ENCODE data around the gene SLC6A3. TPM values are rescaled to one million over a fixed set of nuclear protein-coding genes. Genes with fewer than 3 reads are reported as not detected.
"Not testable (repeated sequence)": the region's sequence is repeated elsewhere in the genome, so short reads cannot be mapped to it uniquely, and the experiment has no call there.

The SLC6A3 gene
- total RNA-seq, 1 donor from 2014 or later: not detected

DNA sequence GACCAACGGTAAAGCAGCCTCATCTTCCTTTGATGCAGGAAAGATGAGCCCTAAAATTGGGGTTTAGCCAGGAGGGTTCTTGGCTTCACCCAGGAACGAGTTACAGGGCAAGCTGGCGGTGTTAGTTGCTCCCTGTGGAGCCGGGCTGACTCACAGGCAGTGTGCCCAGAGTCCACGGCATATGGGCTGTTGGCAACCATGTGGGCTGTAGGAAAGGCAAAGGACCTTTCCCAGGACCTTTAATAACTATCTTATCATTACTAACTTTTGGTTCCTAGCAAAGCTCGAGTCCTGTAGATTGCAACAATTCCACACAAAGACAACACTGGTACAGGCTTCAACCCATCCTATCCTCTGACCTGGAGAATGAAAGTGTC, 70.6 kb downstream of the SLC6A3 start:
- Mint-ChIP-seq H3K4me3 (ENCODE audit: low read depth) (no peak overlapping the region), H3K27me3 (ENCODE audit: low read depth) (peaks cover 10% of the 10 kb centered on the region), H3K9me3 (no peaks in the 10 kb centered on the region), H3K4me1 (ENCODE audit: low read depth) (no peaks in the 10 kb centered on the region), H3K36me3 (ENCODE audit: low read depth) (no peaks in the 10 kb centered on the region), H3K27ac (no peak overlapping the region)
- no peak for DNase-seq (ENCODE audit: low spot score)
- intact Hi-C loops (cut with micrococcal nuclease): no loop called here

GRCh38 chr5:1374030-1374678, 71.1 kb downstream of the SLC6A3 start:
- no peak overlapping the region for H3K27ac Mint-ChIP-seq
- DNase-seq (ENCODE audit: low spot score): no peak
- no peaks in the 10 kb centered on the region for H3K9me3 Mint-ChIP-seq
- intact Hi-C loops (cut with micrococcal nuclease): no loop called here
- no peaks in the 10 kb centered on the region for H3K36me3 Mint-ChIP-seq (ENCODE audit: low read depth)
- H3K27me3 Mint-ChIP-seq (ENCODE audit: low read depth): peaks cover 10% of the 10 kb centered on the region
- no peak overlapping the region for H3K4me3 Mint-ChIP-seq (ENCODE audit: low read depth)
- H3K4me1 Mint-ChIP-seq (ENCODE audit: low read depth): no peaks in the 10 kb centered on the region

- H3K9me3 Mint-ChIP-seq; H3K27ac Mint-ChIP-seq; DNase-seq (ENCODE audit: low spot score); H3K36me3 Mint-ChIP-seq (ENCODE audit: low read depth); H3K4me3 Mint-ChIP-seq (ENCODE audit: low read depth); intact Hi-C loops (cut with micrococcal nuclease); H3K4me1 Mint-ChIP-seq (ENCODE audit: low read depth): not testable (repeated sequence)
- peaks cover 17% of the 10 kb centered on the region for H3K27me3 Mint-ChIP-seq (ENCODE audit: low read depth)
Observed at GRCh38 chr5:1371972-1372342, 73.3 kb downstream of the SLC6A3 start.

GRCh38 chr5:1371218-1371971, 73.8 kb downstream of the SLC6A3 start:
- Mint-ChIP-seq H3K27me3 (ENCODE audit: low read depth) (peaks cover 17% of the 10 kb centered on the region), H3K9me3 (no peaks in the 10 kb centered on the region), H3K27ac (no peak overlapping the region), H3K4me3 (ENCODE audit: low read depth) (no peak overlapping the region), H3K36me3 (ENCODE audit: low read depth) (no peaks in the 10 kb centered on the region), H3K4me1 (ENCODE audit: low read depth) (no peaks in the 10 kb centered on the region)
- intact Hi-C loops (cut with micrococcal nuclease): no loop called here
- DNase-seq (ENCODE audit: low spot score): no peak

GRCh38 chr5:1370006-1370405, 75.2 kb downstream of the SLC6A3 start:
- intact Hi-C loops (cut with micrococcal nuclease): no loop called here
- Mint-ChIP-seq H3K27me3 (ENCODE audit: low read depth) (peaks cover 19% of the 10 kb centered on the region), H3K9me3 (no peaks in the 10 kb centered on the region), H3K4me3 (ENCODE audit: low read depth) (no peak overlapping the region), H3K27ac (no peak overlapping the region), H3K36me3 (ENCODE audit: low read depth) (no peaks in the 10 kb centered on the region), H3K4me1 (ENCODE audit: low read depth) (no peaks in the 10 kb centered on the region)
- DNase-seq (ENCODE audit: low spot score): no peak

DNA sequence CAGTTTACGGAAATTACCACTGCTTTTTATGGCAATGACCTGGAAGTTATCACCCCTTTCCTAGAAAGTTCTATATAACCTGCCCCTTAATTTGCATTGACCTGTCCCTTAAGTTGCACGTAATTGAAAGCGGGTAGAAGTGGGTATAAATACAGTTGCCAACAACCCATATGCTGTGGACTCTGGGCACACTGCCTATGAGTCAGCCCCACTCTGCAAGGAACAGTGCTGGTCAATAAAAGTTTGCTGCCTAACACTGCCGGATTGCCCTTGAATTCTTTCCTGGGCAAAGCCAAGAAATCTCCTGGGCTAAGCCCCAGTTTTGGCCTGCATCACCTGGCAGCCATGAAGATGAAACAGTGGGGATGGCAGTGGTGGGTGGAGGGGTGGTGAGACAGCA, 76.5 kb downstream of the SLC6A3 start:
- Mint-ChIP-seq H3K9me3 (no peaks in the 10 kb centered on the region), H3K27me3 (ENCODE audit: low read depth) (peaks cover 19% of the 10 kb centered on the region), H3K4me1 (ENCODE audit: low read depth) (no peaks in the 10 kb centered on the region), H3K36me3 (ENCODE audit: low read depth) (no peaks in the 10 kb centered on the region), H3K27ac (no peak overlapping the region), H3K4me3 (ENCODE audit: low read depth) (no peak overlapping the region)
- intact Hi-C loops (cut with micrococcal nuclease): no loop called here
- DNase-seq (ENCODE audit: low spot score): no peak

- Mint-ChIP-seq H3K27me3 (ENCODE audit: low read depth) (peaks cover 18% of the 10 kb centered on the region), H3K4me3 (ENCODE audit: low read depth) (no peak overlapping the region), H3K4me1 (ENCODE audit: low read depth) (no peaks in the 10 kb centered on the region), H3K36me3 (ENCODE audit: low read depth) (no peaks in the 10 kb centered on the region), H3K27ac (no peak overlapping the region), H3K9me3 (no peaks in the 10 kb centered on the region)
- no peak for DNase-seq (ENCODE audit: low spot score)
- intact Hi-C loops (cut with micrococcal nuclease): no loop called here
Observed at GRCh38 chr5:1368236-1368635, 77.0 kb downstream of the SLC6A3 start.

- Mint-ChIP-seq H3K36me3 (ENCODE audit: low read depth) (no peaks in the 10 kb centered on the region), H3K4me3 (ENCODE audit: low read depth) (no peak overlapping the region), H3K27me3 (ENCODE audit: low read depth) (peaks cover 13% of the 10 kb centered on the region), H3K4me1 (ENCODE audit: low read depth) (no peaks in the 10 kb centered on the region), H3K9me3 (no peaks in the 10 kb centered on the region), H3K27ac (no peak overlapping the region)
- DNase-seq (ENCODE audit: low spot score): no peak
- intact Hi-C loops (cut with micrococcal nuclease): no loop called here
Observed at GRCh38 chr5:1367149-1367548, 78.1 kb downstream of the SLC6A3 start.

DNA sequence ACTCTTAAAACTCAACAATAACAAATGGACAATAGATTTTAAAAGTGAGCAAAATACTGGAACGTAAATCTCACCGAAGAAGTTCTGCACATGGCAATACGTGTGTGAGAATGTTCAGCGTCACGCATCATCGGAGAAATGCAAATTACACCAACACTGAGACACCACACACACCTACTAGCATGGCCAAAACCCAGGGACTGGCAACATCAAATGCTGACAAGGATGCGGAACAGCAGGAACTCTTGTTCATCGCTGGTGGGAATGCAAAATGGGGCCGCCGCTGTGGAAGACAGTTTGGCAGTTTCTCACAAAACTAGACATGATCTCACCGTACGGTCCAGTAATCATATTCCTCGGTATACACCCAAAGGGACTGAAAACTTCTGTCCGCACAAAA, 78.7 kb downstream of the SLC6A3 start:
- peaks cover 13% of the 10 kb centered on the region for H3K27me3 Mint-ChIP-seq (ENCODE audit: low read depth)
- H3K4me3 Mint-ChIP-seq (ENCODE audit: low read depth): no peak overlapping the region
- no peak for DNase-seq (ENCODE audit: low spot score)
- no peaks in the 10 kb centered on the region for H3K4me1 Mint-ChIP-seq (ENCODE audit: low read depth)
- intact Hi-C loops (cut with micrococcal nuclease): no loop called here
- H3K27ac Mint-ChIP-seq: no peak overlapping the region
- no peaks in the 10 kb centered on the region for H3K9me3 Mint-ChIP-seq
- H3K36me3 Mint-ChIP-seq (ENCODE audit: low read depth): no peaks in the 10 kb centered on the region

GRCh38 chr5:1364211-1364610, 81.0 kb downstream of the SLC6A3 start:
- H3K9me3 Mint-ChIP-seq: no peaks in the 10 kb centered on the region
- H3K27ac Mint-ChIP-seq: no peak overlapping the region
- peaks cover 13% of the 10 kb centered on the region for H3K27me3 Mint-ChIP-seq (ENCODE audit: low read depth)
- DNase-seq (ENCODE audit: low spot score): no peak
- no peak overlapping the region for H3K4me3 Mint-ChIP-seq (ENCODE audit: low read depth)
- intact Hi-C loops (cut with micrococcal nuclease): no loop called here
- H3K36me3 Mint-ChIP-seq (ENCODE audit: low read depth): no peaks in the 10 kb centered on the region
- no peaks in the 10 kb centered on the region for H3K4me1 Mint-ChIP-seq (ENCODE audit: low read depth)

GRCh38 chr5:1363581-1363980, 81.7 kb downstream of the SLC6A3 start:
- no peak for DNase-seq (ENCODE audit: low spot score)
- Mint-ChIP-seq H3K9me3 (no peaks in the 10 kb centered on the region), H3K36me3 (ENCODE audit: low read depth) (no peaks in the 10 kb centered on the region), H3K4me1 (ENCODE audit: low read depth) (no peaks in the 10 kb centered on the region), H3K27ac (no peak overlapping the region), H3K4me3 (ENCODE audit: low read depth) (no peak overlapping the region), H3K27me3 (ENCODE audit: low read depth) (peaks cover 13% of the 10 kb centered on the region)
- intact Hi-C loops (cut with micrococcal nuclease): no loop called here

DNA sequence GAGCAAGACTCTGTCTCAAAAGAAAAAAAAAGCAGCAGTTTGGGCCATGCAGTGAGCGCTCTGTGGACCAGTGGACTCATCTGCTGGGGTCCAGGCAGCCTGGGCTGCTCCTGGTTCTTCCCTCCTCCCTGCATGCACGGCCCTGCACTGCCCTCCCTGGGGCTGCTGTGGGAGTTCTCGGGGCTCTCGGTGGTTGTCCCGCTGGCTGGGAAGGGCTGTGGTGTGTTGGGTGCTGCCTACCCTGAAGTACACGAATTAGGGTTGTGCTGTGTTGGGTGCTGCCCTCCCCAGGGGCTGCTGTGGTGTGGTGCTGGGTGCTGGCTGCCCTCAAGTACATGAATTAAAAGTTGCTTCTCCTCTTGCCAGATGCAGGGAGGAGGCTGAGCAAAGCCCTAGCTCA, 82.1 kb downstream of the SLC6A3 start:
- DNase-seq (ENCODE audit: low spot score): no peak
- H3K4me3 Mint-ChIP-seq (ENCODE audit: low read depth): no peak overlapping the region
- intact Hi-C loops (cut with micrococcal nuclease): no loop called here
- no peaks in the 10 kb centered on the region for H3K9me3 Mint-ChIP-seq
- no peak overlapping the region for H3K27ac Mint-ChIP-seq
- peaks cover 11% of the 10 kb centered on the region for H3K27me3 Mint-ChIP-seq (ENCODE audit: low read depth)
- no peaks in the 10 kb centered on the region for H3K4me1 Mint-ChIP-seq (ENCODE audit: low read depth)
- H3K36me3 Mint-ChIP-seq (ENCODE audit: low read depth): no peaks in the 10 kb centered on the region

DNA sequence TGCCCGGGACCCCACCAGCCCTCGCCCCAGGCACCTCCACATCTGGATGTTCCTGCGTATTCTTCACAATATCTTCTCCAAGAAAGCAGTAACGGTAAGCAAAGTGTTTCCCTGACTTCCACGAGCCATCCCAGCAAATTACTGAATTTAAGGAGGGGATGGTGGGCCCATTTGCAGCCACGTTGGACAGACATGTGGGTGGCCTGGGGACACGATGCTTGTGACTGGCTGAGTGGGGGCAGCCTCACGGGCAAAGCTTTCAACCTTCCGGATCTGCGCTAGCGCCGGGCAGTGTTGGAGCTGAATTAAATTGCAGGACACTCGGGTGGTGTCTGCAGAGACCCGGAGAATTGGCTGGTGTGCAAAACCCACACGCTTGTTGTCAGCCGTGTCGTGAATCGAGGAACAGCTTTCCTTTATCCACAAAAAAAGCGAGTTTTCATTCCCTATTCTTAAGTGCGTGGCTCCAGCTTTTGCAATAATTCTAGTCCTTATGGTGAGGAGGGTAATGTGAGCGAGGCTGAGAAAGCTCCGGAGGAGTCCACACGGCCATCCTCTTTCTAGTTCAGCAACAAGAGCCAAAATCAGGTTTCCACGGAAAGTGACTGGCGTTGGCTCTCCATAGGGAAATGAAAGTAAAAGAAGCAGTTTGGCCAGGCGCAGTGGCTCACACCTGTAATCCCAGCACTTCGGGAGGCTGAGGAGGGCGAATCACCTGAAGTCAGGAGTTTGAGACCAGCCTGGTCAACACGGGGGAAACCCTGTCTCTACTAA, 82.8 kb downstream of the SLC6A3 start:
- DNase-seq (ENCODE audit: low spot score): no peak
- intact Hi-C loops (cut with micrococcal nuclease): no loop called here
- no peak overlapping the region for H3K27ac Mint-ChIP-seq
- no peak overlapping the region for H3K4me3 Mint-ChIP-seq (ENCODE audit: low read depth)
- no peaks in the 10 kb centered on the region for H3K4me1 Mint-ChIP-seq (ENCODE audit: low read depth)
- H3K36me3 Mint-ChIP-seq (ENCODE audit: low read depth): no peaks in the 10 kb centered on the region
- H3K27me3 Mint-ChIP-seq (ENCODE audit: low read depth): peaks cover 9% of the 10 kb centered on the region
- H3K9me3 Mint-ChIP-seq: no peaks in the 10 kb centered on the region

All from activated T-helper 2 cell treated with anti-CD3 and anti-CD28 coated beads, Interferon-gamma antibody, Interleukin-2, Interleukin-4, amounts not matched to agents 10 μg/mL and 5 μg/mL and 100 μg/mL, durations not matched to agents 14 hours and 24 hours and 36 hours (primary cell).